Nephron progenitor cell (in vitro differentiated cells): ENCODE measurements around the gene CCDC124.

Source experiments
- DNase-seq: peaks from one replicate; pipeline ENCODE4 v3.0.0; 2021
- H3K27ac Mint-ChIP-seq: 2 replicates; pipeline ENCODE4 v1.8.0; 2021; ENCODE audit warnings: mild to moderate bottlenecking, moderate library complexity, mixed read lengths
- H3K27me3 Mint-ChIP-seq: 2 replicates; pipeline ENCODE4 v1.8.0; 2021; ENCODE audit warnings: mild to moderate bottlenecking, low read depth, mixed read lengths; ENCODE audit not compliant: poor library complexity
- H3K36me3 Mint-ChIP-seq: 2 replicates; pipeline ENCODE4 v1.8.0; 2021; ENCODE audit warnings: low read depth, mixed read lengths
- H3K4me1 Mint-ChIP-seq: 2 replicates; pipeline ENCODE4 v1.8.0; 2021; ENCODE audit warnings: mixed read lengths
- H3K4me3 Mint-ChIP-seq: 2 replicates; pipeline ENCODE4 v1.8.0; 2021; ENCODE audit warnings: mild to moderate bottlenecking, moderate library complexity, mixed read lengths
- H3K9me3 Mint-ChIP-seq: 2 replicates; pipeline ENCODE4 v1.8.0; 2021; ENCODE audit warnings: mild to moderate bottlenecking, moderate library complexity, mixed read lengths
- TF ChIP-seq, protein P1 (sequence below): fragments of 200-600 bp; sonication (generic); IDR thresholded peaks from 2 replicates; pipeline ENCODE4 v1.5.0; 2021; ENCODE audit warnings: antibody characterized with exemption

The CCDC124 gene

DNA sequence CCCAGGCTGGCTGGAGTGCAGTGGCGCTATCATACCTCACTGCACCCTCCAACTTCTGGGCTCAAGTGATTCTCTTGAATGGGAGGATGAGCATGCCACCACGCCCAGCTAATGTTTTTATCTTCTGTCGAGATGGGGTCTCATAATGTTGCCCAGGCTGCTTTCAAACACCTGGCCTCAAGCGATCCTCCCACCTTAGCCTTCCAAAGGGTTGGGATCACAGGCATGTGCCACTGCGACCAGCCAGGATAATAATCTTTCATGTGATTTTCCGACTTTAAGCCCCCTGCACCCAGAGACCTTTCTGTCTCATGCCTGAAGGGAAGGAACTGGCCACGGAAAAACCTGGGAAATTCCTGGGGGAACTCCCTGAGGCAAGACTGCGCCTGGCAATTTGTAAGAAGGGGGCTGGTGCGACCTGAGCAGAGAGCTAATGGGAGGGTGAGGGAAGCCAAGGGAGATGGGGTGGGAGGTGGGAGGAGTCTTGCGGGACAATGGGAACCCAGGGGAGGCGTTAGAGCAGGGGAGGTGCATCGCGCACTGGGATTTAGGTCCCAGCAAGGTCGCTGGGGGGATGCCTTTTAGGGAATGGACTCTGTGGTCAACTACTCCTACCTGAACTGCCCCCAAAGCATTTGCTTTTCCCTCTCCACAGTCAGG, 1.2 kb upstream of the CCDC124 start:
- Mint-ChIP-seq H3K9me3 (no peaks in the 10 kb centered on the region), H3K4me3 (peak overlapping the region; percentile 95), H3K4me1 (peaks cover 18% of the 10 kb centered on the region), H3K27me3 (peaks cover 20% of the 10 kb centered on the region), H3K27ac (peak overlapping the region; percentile 85), H3K36me3 (no peaks in the 10 kb centered on the region)
- peak; percentile 43 for DNase-seq
- TF ChIP-seq, protein P1, sequence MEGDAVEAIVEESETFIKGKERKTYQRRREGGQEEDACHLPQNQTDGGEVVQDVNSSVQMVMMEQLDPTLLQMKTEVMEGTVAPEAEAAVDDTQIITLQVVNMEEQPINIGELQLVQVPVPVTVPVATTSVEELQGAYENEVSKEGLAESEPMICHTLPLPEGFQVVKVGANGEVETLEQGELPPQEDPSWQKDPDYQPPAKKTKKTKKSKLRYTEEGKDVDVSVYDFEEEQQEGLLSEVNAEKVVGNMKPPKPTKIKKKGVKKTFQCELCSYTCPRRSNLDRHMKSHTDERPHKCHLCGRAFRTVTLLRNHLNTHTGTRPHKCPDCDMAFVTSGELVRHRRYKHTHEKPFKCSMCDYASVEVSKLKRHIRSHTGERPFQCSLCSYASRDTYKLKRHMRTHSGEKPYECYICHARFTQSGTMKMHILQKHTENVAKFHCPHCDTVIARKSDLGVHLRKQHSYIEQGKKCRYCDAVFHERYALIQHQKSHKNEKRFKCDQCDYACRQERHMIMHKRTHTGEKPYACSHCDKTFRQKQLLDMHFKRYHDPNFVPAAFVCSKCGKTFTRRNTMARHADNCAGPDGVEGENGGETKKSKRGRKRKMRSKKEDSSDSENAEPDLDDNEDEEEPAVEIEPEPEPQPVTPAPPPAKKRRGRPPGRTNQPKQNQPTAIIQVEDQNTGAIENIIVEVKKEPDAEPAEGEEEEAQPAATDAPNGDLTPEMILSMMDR: no peak

DNA sequence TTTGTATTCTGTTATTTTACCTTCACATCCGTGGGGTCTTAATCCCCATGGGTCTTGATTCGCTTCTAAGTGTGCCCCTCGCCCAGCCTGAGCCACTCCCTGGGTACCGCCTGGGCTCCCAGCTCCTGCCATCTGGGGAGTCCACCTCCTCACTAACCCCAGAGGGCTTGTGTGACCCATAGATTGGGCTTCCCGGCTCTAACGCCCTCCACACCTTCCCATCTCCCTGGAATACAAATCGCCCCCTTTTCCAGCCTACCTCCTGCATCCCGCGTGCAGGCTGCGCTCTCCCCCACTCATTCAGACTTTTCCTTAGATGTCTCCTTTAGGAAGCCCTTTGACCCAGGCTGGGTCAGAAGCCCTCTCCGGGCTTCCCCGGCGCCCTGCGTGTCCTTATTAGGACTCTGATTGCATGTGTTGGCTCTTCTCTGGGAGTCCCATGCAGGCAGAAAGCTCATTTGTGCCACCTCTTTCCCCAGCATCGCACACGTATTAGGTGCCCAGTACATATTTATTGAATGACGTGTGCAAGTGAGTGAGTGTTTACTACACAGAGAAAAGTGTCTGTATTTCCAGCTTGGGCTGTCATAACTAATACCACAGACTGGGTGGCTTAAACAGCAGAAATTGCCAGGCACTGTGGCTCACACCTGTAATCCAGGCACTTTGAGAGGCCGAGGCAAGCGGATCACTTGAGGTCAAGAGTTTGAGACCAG, 757 bp downstream of the CCDC124 start:
- TF ChIP-seq, protein P1: no peak
- Mint-ChIP-seq H3K36me3 (peaks cover 4% of the 10 kb centered on the region), H3K27ac (peak overlapping the region; percentile 50), H3K27me3 (peaks cover 20% of the 10 kb centered on the region), H3K9me3 (no peaks in the 10 kb centered on the region), H3K4me1 (peaks cover 18% of the 10 kb centered on the region), H3K4me3 (peak overlapping the region; percentile 95)
- DNase-seq: no peak

DNA sequence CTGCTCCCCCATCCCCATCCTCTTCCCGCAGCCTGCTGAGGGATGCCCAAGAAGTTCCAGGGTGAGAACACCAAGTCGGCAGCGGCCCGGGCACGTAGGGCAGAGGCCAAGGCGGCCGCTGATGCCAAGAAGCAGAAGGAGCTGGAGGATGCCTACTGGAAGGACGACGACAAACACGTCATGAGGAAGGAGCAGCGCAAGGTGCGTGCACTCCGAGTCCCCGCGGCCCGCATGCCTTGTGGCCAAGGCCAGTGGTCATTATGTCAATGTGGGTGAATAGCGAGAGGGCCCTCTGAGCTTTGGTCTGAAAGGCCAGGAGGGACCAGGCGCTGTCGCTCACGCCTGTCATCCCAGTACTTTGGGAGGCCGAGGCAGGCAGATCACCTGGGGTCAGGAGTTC, 3.6 kb downstream of the CCDC124 start:
- no peak overlapping the region for H3K4me3 Mint-ChIP-seq
- no peak for DNase-seq
- no peaks in the 10 kb centered on the region for H3K27me3 Mint-ChIP-seq
- peaks cover 18% of the 10 kb centered on the region for H3K4me1 Mint-ChIP-seq
- H3K27ac Mint-ChIP-seq: no peak overlapping the region
- H3K36me3 Mint-ChIP-seq: peaks cover 10% of the 10 kb centered on the region
- TF ChIP-seq, protein P1: no peak
- no peaks in the 10 kb centered on the region for H3K9me3 Mint-ChIP-seq

DNA sequence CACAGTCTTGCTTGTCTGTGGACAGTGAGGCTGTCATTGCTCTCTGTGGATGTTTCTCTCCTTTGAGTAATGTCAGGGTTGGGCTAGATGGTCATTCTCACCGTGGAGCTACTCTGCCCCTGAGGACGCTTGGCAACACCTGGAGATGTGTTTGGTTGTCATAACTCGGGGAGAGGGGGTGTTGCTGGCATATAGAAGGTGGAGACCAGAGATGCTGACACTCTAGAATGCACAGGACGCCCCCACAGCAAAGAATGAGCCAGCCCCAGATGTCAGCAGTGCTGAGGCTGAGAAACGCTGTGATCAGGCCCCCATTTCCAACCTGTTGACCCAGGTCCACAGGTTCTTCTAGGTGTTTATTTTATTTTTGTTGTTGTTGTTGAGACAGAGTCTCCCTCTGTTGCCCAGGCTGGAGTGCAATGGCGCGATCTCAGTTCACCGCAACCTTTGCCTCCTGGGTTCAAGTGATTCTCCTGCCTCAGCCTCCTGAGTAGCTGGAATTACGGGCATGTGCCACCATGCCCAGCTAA, 4.6 kb downstream of the CCDC124 start:
- Mint-ChIP-seq H3K27ac (no peak overlapping the region), H3K4me3 (no peak overlapping the region), H3K36me3 (peaks cover 10% of the 10 kb centered on the region), H3K27me3 (no peaks in the 10 kb centered on the region), H3K4me1 (peaks cover 23% of the 10 kb centered on the region), H3K9me3 (no peaks in the 10 kb centered on the region)
- TF ChIP-seq, protein P1: no peak
- DNase-seq: no peak

DNA sequence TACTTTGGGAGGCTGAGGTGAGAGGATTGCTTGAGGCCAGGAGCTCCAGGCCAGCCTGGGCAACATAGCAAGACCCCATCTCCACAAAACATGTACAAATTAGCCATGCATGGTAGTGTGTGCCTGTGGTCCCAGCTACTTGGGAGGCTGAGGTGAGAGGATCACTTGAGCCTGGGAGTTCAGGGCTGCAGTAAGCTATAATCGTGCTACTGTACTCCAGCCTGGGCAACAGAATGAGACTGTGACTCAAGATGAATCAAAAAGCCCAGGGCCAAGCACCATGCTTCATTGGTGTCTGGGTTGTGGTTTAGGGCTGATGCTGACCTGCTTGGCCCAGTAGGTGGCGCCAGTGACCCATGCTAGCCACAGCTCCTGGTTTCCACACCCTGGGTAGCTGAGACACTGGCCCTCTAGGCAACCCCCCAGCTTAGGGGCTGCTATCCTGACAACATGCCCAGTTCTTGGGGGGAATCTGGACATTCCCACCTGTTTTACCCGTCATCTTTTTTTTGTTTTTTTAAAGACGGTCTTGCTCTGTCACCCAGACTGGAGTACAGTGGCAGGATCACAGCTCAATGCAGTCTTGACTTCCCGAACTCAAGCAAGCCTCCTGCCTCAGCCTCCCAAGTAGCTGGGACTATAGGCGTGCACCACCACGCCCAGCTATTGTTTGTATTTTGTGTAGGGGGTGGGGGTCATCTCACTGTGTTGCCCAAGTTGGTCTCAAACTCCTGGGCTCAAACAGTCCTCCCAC, 5.5 kb downstream of the CCDC124 start:
- Mint-ChIP-seq H3K27ac (no peak overlapping the region), H3K4me3 (no peak overlapping the region), H3K27me3 (no peaks in the 10 kb centered on the region), H3K4me1 (peaks cover 22% of the 10 kb centered on the region), H3K9me3 (no peaks in the 10 kb centered on the region), H3K36me3 (peaks cover 10% of the 10 kb centered on the region)
- DNase-seq: peak; percentile 86
- TF ChIP-seq, protein P1: peak; percentile 94
